HUES64 (cell line): Measurements from ENCODE around the gene HES1.

Experiments
- H3K27ac ChIP-seq: 2 replicates; pipeline ENCODE4 v1.7.0; 2013; ENCODE audit warnings: low read depth, low read length, inconsistent platforms
- H3K27me3 ChIP-seq: 2 replicates; pipeline ENCODE4 v1.6.1; 2013; ENCODE audit warnings: mild to moderate bottlenecking, low read length; ENCODE audit not compliant: insufficient read depth
- H3K36me3 ChIP-seq: 2 replicates; pipeline ENCODE4 v1.6.1; 2013; ENCODE audit warnings: mild to moderate bottlenecking, low read length; ENCODE audit not compliant: insufficient read depth
- H3K4me1 ChIP-seq: 2 replicates; pipeline ENCODE4 v1.6.1; 2013; ENCODE audit warnings: mild to moderate bottlenecking, low read length, moderate library complexity; ENCODE audit not compliant: insufficient read depth
- H3K4me3 ChIP-seq: 2 replicates; pipeline ENCODE4 v1.5.1; 2013; ENCODE audit warnings: mild to moderate bottlenecking, low read length, moderate library complexity
- H3K9ac ChIP-seq: 2 replicates; pipeline ENCODE4 v1.6.1; 2013; ENCODE audit warnings: mild to moderate bottlenecking, low read depth, low read length
- H3K9me3 ChIP-seq: 2 replicates; pipeline ENCODE4 v1.6.1; 2013; ENCODE audit warnings: low read depth, low read length; ENCODE audit not compliant: insufficient read depth
- WGBS: fragments of 150-250, 120-280 bp; methylation state at CpG from one replicate; pipeline ENCODE4 v1.1.7; 2013; ENCODE audit warnings: missing lambda C conversion rate; 5-methylcytosine and 5-hydroxymethylcytosine counted together

The HES1 gene

GRCh38 chr3:194129581-194130133 lies 6.3 kb upstream of the HES1 start:
- Histone ChIP-seq H3K9me3 (no peaks in the 10 kb centered on the region), H3K27me3 (peaks cover 35% of the 10 kb centered on the region), H3K36me3 (no peaks in the 10 kb centered on the region), H3K9ac (no peak overlapping the region), H3K4me3 (no peak overlapping the region), H3K27ac (no peak overlapping the region), H3K4me1 (peaks cover 47% of the 10 kb centered on the region)
- 11% methylated on average over 5 of the region's 7 CpGs for WGBS

GRCh38 chr3:194130188-194130587 lies 5.8 kb upstream of the HES1 start:
- Histone ChIP-seq H3K9me3 (no peaks in the 10 kb centered on the region), H3K27ac (no peak overlapping the region), H3K27me3 (peaks cover 35% of the 10 kb centered on the region), H3K36me3 (no peaks in the 10 kb centered on the region), H3K9ac (no peak overlapping the region), H3K4me1 (peaks cover 48% of the 10 kb centered on the region), H3K4me3 (no peak overlapping the region)
- WGBS: 94% methylated on average over 2 of the region's 2 CpGs

GRCh38 chr3:194130807-194131589 lies 5.0 kb upstream of the HES1 start:
- Histone ChIP-seq H3K9ac (no peak overlapping the region), H3K4me3 (0 out of 2 replicates have a peak overlapping the region, but pooled peaks have one; percentile 4), H3K36me3 (no peaks in the 10 kb centered on the region), H3K27ac (no peak overlapping the region; the same call in 1 of the 2 replicates), H3K9me3 (no peaks in the 10 kb centered on the region), H3K4me1 (peaks cover 54% of the 10 kb centered on the region), H3K27me3 (peaks cover 35% of the 10 kb centered on the region)
- WGBS: 32% methylated on average over 19 of the region's 19 CpGs

GRCh38 chr3:194132465-194133286 lies 3.3 kb upstream of the HES1 start:
- 62% methylated on average over 5 of the region's 5 CpGs for WGBS
- H3K9me3 ChIP-seq: no peaks in the 10 kb centered on the region
- H3K27me3 ChIP-seq: peaks cover 44% of the 10 kb centered on the region
- H3K4me1 ChIP-seq: peaks cover 54% of the 10 kb centered on the region
- peak overlapping the region; percentile 71; the same call in 1 of the 2 replicates for H3K27ac ChIP-seq
- no peaks in the 10 kb centered on the region for H3K36me3 ChIP-seq
- no peak overlapping the region for H3K9ac ChIP-seq
- H3K4me3 ChIP-seq: no peak overlapping the region

- Histone ChIP-seq H3K9me3 (no peaks in the 10 kb centered on the region), H3K27me3 (peaks cover 44% of the 10 kb centered on the region), H3K36me3 (peaks cover 6% of the 10 kb centered on the region; the same call in 1 of the 2 replicates), H3K9ac (peak overlapping the region; percentile 2; the same call in 1 of the 2 replicates), H3K4me3 (peak overlapping the region; percentile 39), H3K27ac (peak overlapping the region; percentile 54; the same call in 1 of the 2 replicates), H3K4me1 (peaks cover 61% of the 10 kb centered on the region)
- WGBS: 6% methylated on average over 41 of the region's 41 CpGs
Observed at GRCh38 chr3:194133661-194134230, 2.2 kb upstream of the HES1 start.

- Histone ChIP-seq H3K9ac (peak overlapping the region; percentile 69), H3K27ac (peak overlapping the region; percentile 97; the same call in 1 of the 2 replicates), H3K36me3 (peaks cover 6% of the 10 kb centered on the region; the same call in 1 of the 2 replicates), H3K4me1 (peaks cover 64% of the 10 kb centered on the region), H3K27me3 (peaks cover 44% of the 10 kb centered on the region), H3K9me3 (no peaks in the 10 kb centered on the region), H3K4me3 (peak overlapping the region; percentile 77)
- WGBS: 2% methylated on average over 68 of the region's 71 CpGs
Observed at GRCh38 chr3:194134231-194134756, 1.7 kb upstream of the HES1 start.

GRCh38 chr3:194134757-194135515 lies 1.0 kb upstream of the HES1 start:
- peaks cover 62% of the 10 kb centered on the region for H3K4me1 ChIP-seq

GRCh38 chr3:194135516-194135805 lies 487 bp upstream of the HES1 start:
- Histone ChIP-seq H3K27ac (peak overlapping the region; percentile 97; the same call in 1 of the 2 replicates), H3K36me3 (peaks cover 6% of the 10 kb centered on the region; the same call in 1 of the 2 replicates), H3K4me3 (peak overlapping the region; percentile 77), H3K4me1 (peaks cover 62% of the 10 kb centered on the region), H3K9ac (peak overlapping the region; percentile 55), H3K9me3 (no peaks in the 10 kb centered on the region), H3K27me3 (peaks cover 37% of the 10 kb centered on the region)
- 0% methylated on average over 2 of the region's 4 CpGs for WGBS

More at GRCh38 chr3:194134757-194135515, 1.0 kb upstream of the HES1 start:
- H3K9ac ChIP-seq: peak overlapping the region; percentile 69
- H3K27me3 ChIP-seq: peaks cover 40% of the 10 kb centered on the region
- H3K4me3 ChIP-seq: peak overlapping the region; percentile 77
- H3K36me3 ChIP-seq: peaks cover 6% of the 10 kb centered on the region; the same call in 1 of the 2 replicates
- no peaks in the 10 kb centered on the region for H3K9me3 ChIP-seq
- H3K27ac ChIP-seq: peak overlapping the region; percentile 97; the same call in 1 of the 2 replicates
- WGBS: under 1% methylated on average over 67 of the region's 68 CpGs

- Histone ChIP-seq H3K4me1 (peaks cover 53% of the 10 kb centered on the region), H3K4me3 (peak overlapping the region; percentile 77), H3K9ac (peak overlapping the region; percentile 48; the same call in 1 of the 2 replicates), H3K27me3 (peaks cover 30% of the 10 kb centered on the region), H3K36me3 (peaks cover 6% of the 10 kb centered on the region; the same call in 1 of the 2 replicates), H3K9me3 (no peaks in the 10 kb centered on the region), H3K27ac (peak overlapping the region; percentile 22; the same call in 1 of the 2 replicates)
- under 1% methylated on average over 17 of the region's 17 CpGs for WGBS
Observed at GRCh38 chr3:194136519-194137007, 615 bp downstream of the HES1 start.
